MG63 (cell line): ENCODE results near the gene ROGDI. TPM values are rescaled to one million over a fixed set of nuclear protein-coding genes. Genes with fewer than 3 reads are reported as not detected.
"Not testable (repeated sequence)": the region's sequence is repeated elsewhere in the genome, so short reads cannot be mapped to it uniquely, and the experiment has no call there.

ENCODE experiments used
- DNase-seq: peaks from one replicate; pipeline ENCODE4 v3.0.0-alpha.2; 2020
- H3K27me3 ChIP-seq: fragments of 250-450 bp; sonication (Bioruptor Pico); 2 replicates; pipeline ENCODE4 v1.5.1; 2020; ENCODE audit warnings: mild to moderate bottlenecking, moderate library complexity
- H3K36me3 ChIP-seq: fragments of 250-450 bp; sonication (Bioruptor Pico); 2 replicates; pipeline ENCODE4 v1.5.1; 2020; ENCODE audit warnings: mild to moderate bottlenecking, moderate library complexity
- H3K4me3 ChIP-seq: fragments of 250-450 bp; sonication (Bioruptor Pico); 2 replicates; pipeline ENCODE4 v1.5.1; 2020; ENCODE audit warnings: mild to moderate bottlenecking, moderate library complexity
- H3K9me3 ChIP-seq: fragments of 250-450 bp; sonication (Bioruptor Pico); 2 replicates; pipeline ENCODE4 v1.5.1; 2020; ENCODE audit warnings: mild to moderate bottlenecking, moderate library complexity
- total RNA-seq: library from RNA; depleted of rRNA; stranded (reverse); fragments of >200 nt; shearing (Covaris generic); gene quantifications from 2 replicates; pipeline ENCODE4 v1.2.3, GENCODE V29; 2014; ENCODE audit warnings: low replicate concordance

ROGDI gene
- total RNA-seq, 1 experiment from 2014 or later, result 7.7 TPM

GRCh38 chr16:4799171-4799855 lies 3.1 kb downstream of the ROGDI start:
- no peaks in the 10 kb centered on the region for H3K27me3 ChIP-seq
- no peaks in the 10 kb centered on the region for H3K9me3 ChIP-seq
- H3K36me3 ChIP-seq, result peaks cover 2% of the 10 kb centered on the region; the same call in 1 of the 2 replicates
- DNase-seq, result no peak
- no peak overlapping the region for H3K4me3 ChIP-seq

- Histone ChIP-seq H3K36me3 (no peaks in the 10 kb centered on the region), H3K9me3 (no peaks in the 10 kb centered on the region), H3K27me3 (no peaks in the 10 kb centered on the region), H3K4me3 (no peak overlapping the region)
- no peak for DNase-seq
Observed at GRCh38 chr16:4798456-4798855, 4.0 kb downstream of the ROGDI start.

GRCh38 chr16:4797805-4798252 lies 4.6 kb downstream of the ROGDI start:
- no peak for DNase-seq
- Histone ChIP-seq H3K36me3 (no peaks in the 10 kb centered on the region), H3K27me3 (no peaks in the 10 kb centered on the region)

GRCh38 chr16:4796982-4797804 lies 5.2 kb downstream of the ROGDI start:
- Histone ChIP-seq H3K27me3 (no peaks in the 10 kb centered on the region), H3K36me3 (no peaks in the 10 kb centered on the region), H3K4me3 (no peak overlapping the region), H3K9me3 (no peaks in the 10 kb centered on the region)
- DNase-seq, result no peak

More at GRCh38 chr16:4797805-4798252, 4.6 kb downstream of the ROGDI start:
- H3K4me3 ChIP-seq, result no peak overlapping the region
- H3K9me3 ChIP-seq, result no peaks in the 10 kb centered on the region

- H3K4me3 ChIP-seq, result no peak overlapping the region
- no peaks in the 10 kb centered on the region for H3K36me3 ChIP-seq
- DNase-seq, result no peak
- no peaks in the 10 kb centered on the region for H3K9me3 ChIP-seq
- no peaks in the 10 kb centered on the region for H3K27me3 ChIP-seq
Observed at GRCh38 chr16:4795828-4796572, 6.4 kb downstream of the ROGDI start.

GRCh38 chr16:4795181-4795827 lies 7.1 kb downstream of the ROGDI start, which contains the start of gene SMIM22:
Gene SMIM22, plus strand, starts transcription at chr16:4795369. Its CDS starts 366 bp downstream, at chr16:4795735.
- no peak for DNase-seq
- H3K9me3 ChIP-seq, result no peaks in the 10 kb centered on the region
- H3K4me3 ChIP-seq, result no peak within 1 kb of the TSS
- H3K27me3 ChIP-seq, result no peaks in the 10 kb centered on the region
- no peaks in the 10 kb centered on the region for H3K36me3 ChIP-seq

- Histone ChIP-seq H3K9me3 (no peaks in the 10 kb centered on the region), H3K27me3 (no peaks in the 10 kb centered on the region), H3K36me3 (no peaks in the 10 kb centered on the region), H3K4me3 (no peak overlapping the region)
- no peak for DNase-seq
Observed at GRCh38 chr16:4792951-4793513, 9.4 kb downstream of the ROGDI start.

GRCh38 chr16:4790871-4791270 lies 11.6 kb downstream of the ROGDI start:
- no peaks in the 10 kb centered on the region for H3K36me3 ChIP-seq
- no peak for DNase-seq
- no peaks in the 10 kb centered on the region for H3K9me3 ChIP-seq
- no peak overlapping the region for H3K4me3 ChIP-seq
- no peaks in the 10 kb centered on the region for H3K27me3 ChIP-seq

- Histone ChIP-seq H3K4me3 (no peak overlapping the region), H3K27me3 (no peaks in the 10 kb centered on the region), H3K36me3 (no peaks in the 10 kb centered on the region), H3K9me3 (no peaks in the 10 kb centered on the region)
- DNase-seq, result no peak
Observed at GRCh38 chr16:4790261-4790660, 12.2 kb downstream of the ROGDI start.

GRCh38 chr16:4788910-4789309 lies 13.5 kb downstream of the ROGDI start:
- no peaks in the 10 kb centered on the region for H3K9me3 ChIP-seq
- DNase-seq, result no peak
- H3K27me3 ChIP-seq, result no peaks in the 10 kb centered on the region
- H3K36me3 ChIP-seq, result no peaks in the 10 kb centered on the region
- H3K4me3 ChIP-seq, result no peak overlapping the region

GRCh38 chr16:4788489-4788889 lies 13.9 kb downstream of the ROGDI start:
- DNase-seq, result no peak
- H3K36me3 ChIP-seq, result no peaks in the 10 kb centered on the region
- H3K9me3 ChIP-seq, result no peaks in the 10 kb centered on the region
- H3K4me3 ChIP-seq, result no peak overlapping the region
- no peaks in the 10 kb centered on the region for H3K27me3 ChIP-seq

GRCh38 chr16:4787627-4788482 lies 14.6 kb downstream of the ROGDI start, which contains the start of gene SEPTIN12:
Gene SEPTIN12, minus strand, starts transcription at chr16:4788345. Its CDS starts 700 bp downstream, at chr16:4787645.
- H3K36me3 ChIP-seq, result no peaks in the 10 kb centered on the region
- no peak within 1 kb of the TSS for H3K4me3 ChIP-seq
- no peak for DNase-seq
- no peaks in the 10 kb centered on the region for H3K9me3 ChIP-seq
- H3K27me3 ChIP-seq, result no peaks in the 10 kb centered on the region

GRCh38 chr16:4787068-4787467 lies 15.4 kb downstream of the ROGDI start:
- no peaks in the 10 kb centered on the region for H3K9me3 ChIP-seq
- no peak for DNase-seq
- H3K4me3 ChIP-seq, result no peak overlapping the region

GRCh38 chr16:4785758-4786433 lies 16.5 kb downstream of the ROGDI start:
- H3K36me3 ChIP-seq, result no peaks in the 10 kb centered on the region
- H3K27me3 ChIP-seq, result no peaks in the 10 kb centered on the region
- H3K4me3 ChIP-seq, result no peak overlapping the region
- DNase-seq, result no peak
- H3K9me3 ChIP-seq, result no peaks in the 10 kb centered on the region

More at GRCh38 chr16:4787068-4787467, 15.4 kb downstream of the ROGDI start:
- H3K36me3 ChIP-seq, result no peaks in the 10 kb centered on the region
- H3K27me3 ChIP-seq, result no peaks in the 10 kb centered on the region

- not testable (repeated sequence) for DNase-seq, H3K9me3 ChIP-seq, H3K27me3 ChIP-seq, H3K36me3 ChIP-seq, H3K4me3 ChIP-seq
Observed at GRCh38 chr16:4784444-4784987, 17.9 kb downstream of the ROGDI start.
